Measurements from ENCODE around the gene MAST3. TPM values are rescaled to one million over a fixed set of nuclear protein-coding genes. Genes with fewer than 3 reads are reported as not detected.

Gene MAST3
- total RNA-seq, 2 donors from 2014 or later = 38.2 to 50.8 TPM

GRCh38 chr19:18122424-18122823 is 24.8 kb downstream of the MAST3 start:
- DNase-seq (no peak), ATAC-seq (no peak)
- Mint-ChIP-seq H3K4me1 (peaks cover 26% of the 10 kb centered on the region), H3K4me3 (no peak overlapping the region), H3K27ac (peak overlapping the region; percentile 99), H3K36me3 (ENCODE audit: low read depth) (peaks cover 5% of the 10 kb centered on the region), H3K27me3 (no peaks in the 10 kb centered on the region)
- no peaks in the 10 kb centered on the region for H3K9me3 ChIP-seq (ENCODE audit: control insufficient read depth, low read length, poor library complexity, severe bottlenecking)

DNA sequence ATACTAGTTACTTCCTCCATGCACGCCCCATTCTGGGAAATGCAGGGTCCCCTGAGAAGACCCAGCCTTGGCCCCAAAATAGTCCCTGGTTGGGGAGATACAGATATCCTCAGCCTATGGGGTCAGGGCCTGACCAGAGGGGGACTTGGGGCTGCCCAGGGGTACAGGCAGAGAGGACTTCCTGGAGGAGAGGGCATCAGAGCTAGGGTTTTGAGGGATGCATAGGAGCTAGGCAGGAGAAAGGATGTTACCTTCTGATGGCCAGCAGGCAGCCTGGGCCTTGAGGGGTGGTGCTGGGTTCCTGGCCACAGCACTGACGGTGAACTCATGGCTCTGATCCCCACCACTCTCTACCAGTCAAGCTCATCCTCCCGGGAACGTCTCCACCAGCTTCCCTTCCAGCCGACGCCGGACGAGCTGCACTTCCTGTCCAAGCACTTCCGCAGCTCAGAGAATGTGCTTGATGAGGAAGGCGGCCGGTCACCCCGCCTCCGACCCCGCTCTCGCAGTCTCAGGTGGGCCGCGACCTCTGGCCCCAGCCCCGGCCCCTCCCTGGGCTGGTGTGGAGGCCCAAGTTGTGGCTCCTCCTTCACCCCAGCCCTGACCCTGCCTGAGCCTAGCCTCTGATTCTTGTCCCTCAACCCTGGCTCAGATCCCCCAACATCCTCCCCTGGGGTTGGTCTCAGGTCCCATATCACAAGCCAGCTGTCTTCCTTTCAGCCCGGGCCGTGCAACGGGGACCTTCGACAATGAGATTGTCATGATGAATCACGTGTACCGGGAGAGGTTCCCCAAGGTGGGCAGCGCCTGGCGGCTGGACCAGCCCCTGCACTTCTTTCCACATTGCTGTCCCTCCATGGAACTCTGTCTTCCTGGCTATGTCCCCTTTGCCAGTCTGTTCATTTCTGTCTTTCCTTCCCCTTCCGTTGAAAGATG is 25.6 kb downstream of the MAST3 start:
- no peak for DNase-seq
- H3K27me3 Mint-ChIP-seq = no peaks in the 10 kb centered on the region
- no peaks in the 10 kb centered on the region for H3K9me3 ChIP-seq (ENCODE audit: control insufficient read depth, low read length, poor library complexity, severe bottlenecking)
- ATAC-seq = no peak
- H3K4me3 Mint-ChIP-seq = no peak overlapping the region
- H3K27ac Mint-ChIP-seq = peak overlapping the region; percentile 99
- H3K36me3 Mint-ChIP-seq (ENCODE audit: low read depth) = peaks cover 5% of the 10 kb centered on the region
- peaks cover 24% of the 10 kb centered on the region for H3K4me1 Mint-ChIP-seq

DNA sequence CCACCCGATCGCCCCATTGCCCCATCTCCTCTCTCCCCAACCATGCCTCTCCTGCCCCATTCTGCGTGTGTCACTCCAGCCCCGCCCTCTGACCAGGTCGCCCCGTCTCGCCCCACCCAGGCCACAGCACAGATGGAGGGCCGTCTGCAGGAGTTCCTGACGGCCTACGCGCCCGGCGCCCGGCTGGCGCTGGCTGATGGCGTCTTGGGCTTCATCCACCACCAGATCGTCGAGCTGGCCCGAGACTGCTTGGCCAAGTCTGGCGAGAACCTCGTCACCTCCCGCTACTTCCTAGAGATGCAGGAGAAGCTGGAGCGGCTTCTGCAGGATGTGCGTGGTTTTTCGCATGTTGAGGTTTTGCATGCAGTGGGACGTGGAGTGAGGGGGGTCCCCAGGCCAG is 26.2 kb downstream of the MAST3 start:
- no peaks in the 10 kb centered on the region for H3K9me3 ChIP-seq (ENCODE audit: control insufficient read depth, low read length, poor library complexity, severe bottlenecking)
- no peak overlapping the region for H3K4me3 Mint-ChIP-seq
- ATAC-seq = no peak
- H3K27ac Mint-ChIP-seq = peak overlapping the region; percentile 24
- peaks cover 5% of the 10 kb centered on the region for H3K36me3 Mint-ChIP-seq (ENCODE audit: low read depth)
- DNase-seq = no peak
- peaks cover 19% of the 10 kb centered on the region for H3K4me1 Mint-ChIP-seq
- no peaks in the 10 kb centered on the region for H3K27me3 Mint-ChIP-seq

DNA sequence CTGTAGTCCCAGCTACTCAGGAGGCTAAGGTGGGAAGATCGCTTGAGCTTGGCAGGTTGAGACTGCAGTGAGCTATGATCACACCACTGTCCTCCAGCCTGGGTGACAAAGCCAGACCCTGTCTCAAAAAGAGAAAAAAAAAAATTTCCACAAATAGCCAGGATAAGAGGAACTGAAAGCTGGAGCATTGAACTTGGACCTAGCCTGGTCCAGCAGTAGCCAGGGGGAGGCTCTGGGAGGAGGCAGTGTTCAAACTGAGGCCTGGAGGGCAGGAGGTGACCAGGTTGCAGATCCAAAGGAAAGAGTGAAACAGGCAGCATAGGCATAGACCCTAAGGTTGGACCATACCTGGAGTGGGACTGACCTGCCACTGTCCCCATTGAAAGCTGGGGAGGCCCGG is 28.5 kb downstream of the MAST3 start:
- no peak overlapping the region for H3K4me3 Mint-ChIP-seq
- peaks cover 5% of the 10 kb centered on the region for H3K4me1 Mint-ChIP-seq
- H3K9me3 ChIP-seq (ENCODE audit: control insufficient read depth, low read length, poor library complexity, severe bottlenecking) = no peaks in the 10 kb centered on the region
- peaks cover 4% of the 10 kb centered on the region for H3K36me3 Mint-ChIP-seq (ENCODE audit: low read depth)
- no peak for DNase-seq
- ATAC-seq = no peak
- peak overlapping the region; percentile 53 for H3K27ac Mint-ChIP-seq
- H3K27me3 Mint-ChIP-seq = no peaks in the 10 kb centered on the region

- Mint-ChIP-seq H3K36me3 (ENCODE audit: low read depth) (peaks cover 4% of the 10 kb centered on the region), H3K27ac (no peak overlapping the region), H3K4me1 (peaks cover 5% of the 10 kb centered on the region), H3K4me3 (no peak overlapping the region), H3K27me3 (no peaks in the 10 kb centered on the region)
- no peaks in the 10 kb centered on the region for H3K9me3 ChIP-seq (ENCODE audit: control insufficient read depth, low read length, poor library complexity, severe bottlenecking)
- DNase-seq (no peak), ATAC-seq (no peak)
These were observed 30.5 kb downstream of the MAST3 start for GRCh38 chr19:18128044-18128443.

DNA sequence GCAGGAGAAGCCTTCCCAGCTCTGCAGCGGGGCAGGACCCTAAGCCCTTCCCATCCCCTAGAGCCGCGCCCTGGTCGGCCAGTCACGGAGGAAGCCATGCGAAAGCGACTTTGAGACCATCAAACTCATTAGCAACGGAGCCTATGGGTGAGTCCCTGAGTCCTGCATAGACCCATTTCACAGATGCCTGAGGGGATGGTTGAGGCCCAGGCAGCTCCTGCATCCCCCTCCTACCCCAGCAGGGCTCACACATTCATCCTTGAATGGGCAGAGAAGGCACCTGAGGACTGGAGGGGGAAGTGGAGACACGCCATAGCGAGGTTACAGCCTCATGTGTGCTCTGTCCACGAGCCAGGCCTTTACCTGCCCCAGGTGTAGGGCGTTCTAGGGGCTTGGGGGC is 31.2 kb downstream of the MAST3 start:
- Mint-ChIP-seq H3K4me3 (no peak overlapping the region), H3K27ac (no peak overlapping the region), H3K4me1 (no peaks in the 10 kb centered on the region), H3K36me3 (ENCODE audit: low read depth) (peaks cover 2% of the 10 kb centered on the region), H3K27me3 (no peaks in the 10 kb centered on the region)
- no peaks in the 10 kb centered on the region for H3K9me3 ChIP-seq (ENCODE audit: control insufficient read depth, low read length, poor library complexity, severe bottlenecking)
- ATAC-seq (no peak), DNase-seq (no peak)

DNA sequence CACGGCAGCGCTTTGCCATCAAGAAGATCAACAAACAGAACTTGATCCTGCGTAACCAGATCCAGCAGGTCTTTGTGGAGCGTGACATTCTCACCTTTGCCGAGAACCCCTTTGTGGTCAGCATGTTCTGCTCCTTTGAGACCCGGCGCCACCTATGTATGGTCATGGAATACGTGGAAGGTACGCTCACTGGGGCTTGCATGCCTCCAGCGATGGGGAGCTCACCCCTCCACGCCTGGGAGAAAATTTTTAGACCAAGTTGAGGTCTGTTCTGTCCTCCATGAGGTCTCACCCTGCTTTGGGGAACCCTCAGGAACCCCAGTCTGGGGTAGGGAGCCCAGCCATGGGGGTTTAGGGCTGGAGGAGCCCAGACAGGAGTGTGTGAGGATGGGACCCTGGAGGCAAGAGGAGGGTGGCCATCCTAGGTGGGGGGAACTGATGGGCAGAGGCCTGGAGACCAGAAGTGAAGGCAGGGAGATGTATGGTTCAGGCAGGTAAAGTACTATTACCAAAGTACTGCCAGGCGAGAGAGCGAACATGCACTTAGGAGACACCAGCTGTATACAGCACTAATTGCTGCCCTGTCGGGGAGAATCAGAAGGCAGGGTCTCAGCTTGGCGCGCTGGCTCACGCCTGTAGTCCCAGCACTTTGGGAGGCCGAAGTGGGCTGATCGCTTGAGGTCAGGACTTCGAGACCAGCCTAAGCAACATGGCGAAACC is 33.1 kb downstream of the MAST3 start:
- H3K4me1 Mint-ChIP-seq = peaks cover 3% of the 10 kb centered on the region
- H3K27ac Mint-ChIP-seq = peak overlapping the region; percentile 27
- H3K27me3 Mint-ChIP-seq = no peaks in the 10 kb centered on the region
- H3K9me3 ChIP-seq (ENCODE audit: control insufficient read depth, low read length, poor library complexity, severe bottlenecking) = no peaks in the 10 kb centered on the region
- no peak for DNase-seq
- ATAC-seq = no peak
- H3K4me3 Mint-ChIP-seq = no peak overlapping the region
- peaks cover 2% of the 10 kb centered on the region for H3K36me3 Mint-ChIP-seq (ENCODE audit: low read depth)

- H3K27ac Mint-ChIP-seq = no peak overlapping the region
- no peaks in the 10 kb centered on the region for H3K9me3 ChIP-seq (ENCODE audit: control insufficient read depth, low read length, poor library complexity, severe bottlenecking)
- H3K4me1 Mint-ChIP-seq = peaks cover 3% of the 10 kb centered on the region
- peaks cover 2% of the 10 kb centered on the region for H3K36me3 Mint-ChIP-seq (ENCODE audit: low read depth)
- DNase-seq (no peak), ATAC-seq (no peak)
- no peak overlapping the region for H3K4me3 Mint-ChIP-seq
- no peaks in the 10 kb centered on the region for H3K27me3 Mint-ChIP-seq
These were observed 34.4 kb downstream of the MAST3 start for GRCh38 chr19:18131841-18132596.

DNA sequence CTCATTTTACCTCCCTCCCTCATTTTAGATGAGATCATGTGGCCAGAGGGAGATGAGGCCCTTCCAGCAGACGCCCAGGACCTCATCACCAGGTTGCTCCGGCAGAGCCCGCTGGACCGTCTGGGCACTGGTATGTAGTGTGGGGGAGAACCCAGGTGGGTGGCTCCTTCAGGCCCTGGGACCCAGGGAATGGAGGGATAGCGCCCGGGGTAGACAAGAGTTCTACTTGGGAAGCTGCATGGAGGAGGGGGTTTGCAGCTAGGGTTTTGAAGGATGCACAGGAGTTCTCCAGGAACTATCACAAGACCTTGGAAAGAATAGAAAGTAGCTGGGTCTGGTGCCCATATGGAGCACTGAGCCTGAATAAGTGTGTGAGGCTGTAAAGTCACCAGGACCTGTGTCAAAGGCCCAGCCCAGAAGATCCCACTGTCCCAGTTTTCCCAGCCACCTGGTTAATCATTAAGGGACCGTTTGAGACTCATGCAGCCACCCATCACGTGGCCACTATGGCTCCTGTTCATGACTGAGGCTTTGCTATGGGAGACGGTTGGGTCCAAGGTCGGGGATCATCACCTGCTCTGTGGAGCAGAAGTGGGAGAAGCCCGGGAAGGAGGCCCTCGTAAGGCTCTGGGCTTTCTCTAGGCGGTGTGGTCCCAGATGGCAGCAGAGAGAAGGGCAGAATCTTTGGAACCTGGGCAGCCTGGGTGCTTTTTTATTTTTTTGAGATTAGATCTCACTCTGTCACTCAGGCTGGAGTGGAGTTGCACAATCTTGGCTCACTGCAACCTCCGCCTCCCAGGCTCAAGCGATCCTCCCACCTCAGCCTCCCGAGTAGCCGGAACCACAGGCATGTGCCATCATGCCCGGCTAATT is 38.4 kb downstream of the MAST3 start:
- Mint-ChIP-seq H3K4me1 (peaks cover 3% of the 10 kb centered on the region), H3K27ac (no peak overlapping the region), H3K4me3 (no peak overlapping the region), H3K36me3 (ENCODE audit: low read depth) (peaks cover 6% of the 10 kb centered on the region), H3K27me3 (no peaks in the 10 kb centered on the region)
- ATAC-seq = no peak
- no peak for DNase-seq
- no peaks in the 10 kb centered on the region for H3K9me3 ChIP-seq (ENCODE audit: control insufficient read depth, low read length, poor library complexity, severe bottlenecking)

DNA sequence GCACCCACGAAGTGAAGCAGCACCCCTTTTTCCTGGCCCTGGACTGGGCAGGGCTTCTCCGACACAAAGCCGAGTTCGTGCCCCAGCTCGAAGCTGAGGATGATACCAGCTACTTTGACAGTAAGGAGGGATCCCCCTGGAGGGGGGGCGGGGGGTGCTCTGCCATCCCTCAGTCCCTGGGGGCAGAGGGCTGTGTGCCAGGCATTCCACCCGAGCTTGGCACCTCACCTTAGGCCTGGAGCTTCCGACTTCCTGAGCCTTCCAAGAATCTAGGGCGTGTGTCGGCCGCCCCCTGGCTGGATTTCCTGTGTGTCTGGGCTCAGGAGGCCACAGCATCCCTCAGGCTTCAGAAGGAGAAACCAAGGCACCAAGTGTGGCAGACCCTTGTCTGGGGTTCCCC is 39.7 kb downstream of the MAST3 start:
- no peaks in the 10 kb centered on the region for H3K27me3 Mint-ChIP-seq
- H3K36me3 Mint-ChIP-seq (ENCODE audit: low read depth) = peaks cover 6% of the 10 kb centered on the region
- ATAC-seq = no peak
- no peak overlapping the region for H3K4me3 Mint-ChIP-seq
- no peak for DNase-seq
- no peaks in the 10 kb centered on the region for H3K9me3 ChIP-seq (ENCODE audit: control insufficient read depth, low read length, poor library complexity, severe bottlenecking)
- H3K27ac Mint-ChIP-seq = no peak overlapping the region
- peaks cover 3% of the 10 kb centered on the region for H3K4me1 Mint-ChIP-seq

DNA sequence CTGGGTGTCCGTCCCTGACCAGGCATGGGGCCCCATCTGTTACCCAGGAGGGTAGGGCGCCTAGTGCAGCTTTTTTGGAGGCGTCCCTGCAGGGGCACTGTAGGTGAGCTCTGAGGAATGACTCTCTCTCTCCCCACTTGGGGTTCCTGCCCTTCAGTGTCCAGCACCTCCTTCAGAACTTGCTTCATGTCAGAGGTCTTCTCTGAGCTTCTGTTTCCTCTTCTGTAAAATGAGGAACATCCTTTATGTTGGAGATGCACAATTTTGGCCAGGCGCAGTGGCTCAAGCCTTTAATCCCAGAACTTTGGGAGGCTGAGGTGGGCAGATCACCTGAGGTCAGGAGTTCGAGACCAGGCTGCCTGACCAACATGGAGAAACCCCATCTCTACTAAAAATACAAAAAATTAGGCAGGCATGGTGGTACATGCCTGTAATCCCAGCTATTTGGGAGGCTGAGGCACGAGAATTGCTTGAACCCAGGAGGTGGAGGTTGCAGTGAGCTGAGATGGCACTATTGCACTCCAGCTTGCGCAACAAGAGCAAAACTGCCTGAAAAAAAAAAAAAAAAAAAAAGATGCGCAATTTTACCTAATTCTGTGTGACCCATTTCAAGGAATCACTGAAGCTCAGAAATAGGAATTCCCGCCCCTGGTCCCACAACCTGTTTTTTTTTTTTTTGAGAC is 40.2 kb downstream of the MAST3 start:
- Mint-ChIP-seq H3K4me3 (no peak overlapping the region), H3K27ac (no peak overlapping the region), H3K4me1 (peaks cover 3% of the 10 kb centered on the region), H3K36me3 (ENCODE audit: low read depth) (peaks cover 6% of the 10 kb centered on the region), H3K27me3 (no peaks in the 10 kb centered on the region)
- ATAC-seq (no peak), DNase-seq (no peak)
- H3K9me3 ChIP-seq (ENCODE audit: control insufficient read depth, low read length, poor library complexity, severe bottlenecking) = no peaks in the 10 kb centered on the region

GRCh38 chr19:18140473-18140872 is 42.9 kb downstream of the MAST3 start:
- Mint-ChIP-seq H3K4me1 (no peaks in the 10 kb centered on the region), H3K36me3 (ENCODE audit: low read depth) (peaks cover 6% of the 10 kb centered on the region), H3K27ac (no peak overlapping the region), H3K4me3 (no peak overlapping the region), H3K27me3 (no peaks in the 10 kb centered on the region)
- no peaks in the 10 kb centered on the region for H3K9me3 ChIP-seq (ENCODE audit: control insufficient read depth, low read length, poor library complexity, severe bottlenecking)
- no peak for DNase-seq
- no peak for ATAC-seq
